Ishikawa (cell line): ENCODE measurements around the gene NOTCH1.

Experiments used
- EGR1 ChIP-seq: IDR thresholded peaks from 2 replicates; pipeline ENCODE4 v1.6.1; 2012
- EP300 ChIP-seq: IDR thresholded peaks from 2 replicates; pipeline ENCODE4 v1.6.1; 2012; ENCODE audit warnings: borderline replicate concordance
- FOXM1 ChIP-seq: IDR thresholded peaks from 2 replicates; pipeline ENCODE4 v1.6.1; 2012; ENCODE audit warnings: low read depth, borderline replicate concordance
- NFIC ChIP-seq: IDR thresholded peaks from 2 replicates; pipeline ENCODE4 v1.6.1; 2012
- RAD21 ChIP-seq: IDR thresholded peaks from 2 replicates; pipeline ENCODE4 v1.6.1; 2012; ENCODE audit warnings: low read depth
- TAF1 ChIP-seq: IDR thresholded peaks from 2 replicates; pipeline ENCODE4 v1.6.1; 2012; ENCODE audit warnings: low read depth, mild to moderate bottlenecking
- TEAD4 ChIP-seq: IDR thresholded peaks from 2 replicates; pipeline ENCODE4 v1.6.1; 2012
- YY1 ChIP-seq: IDR thresholded peaks from 2 replicates; pipeline ENCODE4 v1.6.1; 2012; ENCODE audit warnings: low read depth
- TF ChIP-seq, protein P1 (sequence below): IDR thresholded peaks from 2 replicates; pipeline ENCODE4 v1.6.1; 2012
- TF ChIP-seq, protein P2 (sequence below): IDR thresholded peaks from 2 replicates; pipeline ENCODE4 v1.6.1; 2012; ENCODE audit warnings: low read depth, mild to moderate bottlenecking
- TF ChIP-seq, protein P3 (sequence below): IDR thresholded peaks from 2 replicates; pipeline ENCODE4 v1.6.1; 2012

DNA sequence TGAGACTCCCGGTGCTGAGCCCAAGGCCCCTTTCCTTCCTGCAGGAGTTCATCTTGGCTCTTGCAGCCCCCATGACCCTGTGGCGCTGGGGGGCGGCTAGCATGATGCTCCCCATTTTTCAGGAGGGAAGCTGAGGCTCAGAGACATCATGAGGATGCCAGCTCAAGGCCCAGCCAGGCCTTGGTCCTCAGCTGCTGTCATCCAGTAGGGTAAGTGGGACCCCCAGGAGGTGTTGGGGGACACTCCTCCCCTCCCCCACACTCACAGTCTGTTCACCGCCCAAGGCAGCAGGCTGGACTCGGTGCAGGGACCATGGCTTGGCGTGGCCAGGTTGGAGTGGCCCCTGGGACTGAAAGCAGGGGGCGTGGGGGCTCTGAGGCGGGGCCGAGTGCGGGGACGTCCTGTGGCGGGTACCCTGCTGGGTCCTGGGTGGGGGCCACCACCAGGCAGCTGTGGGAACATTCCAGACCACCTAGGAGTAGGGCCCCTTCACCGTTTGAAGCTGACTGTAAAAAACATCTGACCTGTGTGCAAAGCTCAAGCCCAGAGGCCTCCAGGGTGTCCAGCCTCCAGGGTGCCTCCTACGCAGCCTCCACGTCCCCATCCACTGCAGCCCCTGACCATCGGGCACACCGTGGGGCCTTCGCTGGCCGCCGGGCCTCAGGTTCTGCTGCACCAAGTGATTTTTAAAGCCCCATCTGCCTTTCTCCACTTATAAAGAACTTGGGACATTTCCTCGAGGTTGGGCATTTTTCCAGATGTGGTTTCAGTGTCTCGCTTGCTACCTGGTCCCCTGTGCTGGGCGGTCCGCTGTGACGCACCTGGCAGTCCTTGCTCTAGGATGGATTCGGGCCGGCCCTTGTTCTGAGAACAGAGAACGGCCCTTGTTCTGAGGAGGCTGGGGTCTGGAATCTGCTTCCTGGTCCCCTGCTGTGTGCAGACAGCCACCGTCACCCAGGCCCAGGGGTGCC, 3.4 kb upstream of the NOTCH1 start:
- TF ChIP-seq, protein P1, sequence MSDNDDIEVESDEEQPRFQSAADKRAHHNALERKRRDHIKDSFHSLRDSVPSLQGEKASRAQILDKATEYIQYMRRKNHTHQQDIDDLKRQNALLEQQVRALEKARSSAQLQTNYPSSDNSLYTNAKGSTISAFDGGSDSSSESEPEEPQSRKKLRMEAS: no peak
- TF ChIP-seq EP300 (no peak), YY1 (no peak), TEAD4 (no peak), FOXM1 (no peak), TAF1 (no peak), NFIC (no peak), RAD21 (no peak), EGR1 (no peak)
- TF ChIP-seq, protein P2, sequence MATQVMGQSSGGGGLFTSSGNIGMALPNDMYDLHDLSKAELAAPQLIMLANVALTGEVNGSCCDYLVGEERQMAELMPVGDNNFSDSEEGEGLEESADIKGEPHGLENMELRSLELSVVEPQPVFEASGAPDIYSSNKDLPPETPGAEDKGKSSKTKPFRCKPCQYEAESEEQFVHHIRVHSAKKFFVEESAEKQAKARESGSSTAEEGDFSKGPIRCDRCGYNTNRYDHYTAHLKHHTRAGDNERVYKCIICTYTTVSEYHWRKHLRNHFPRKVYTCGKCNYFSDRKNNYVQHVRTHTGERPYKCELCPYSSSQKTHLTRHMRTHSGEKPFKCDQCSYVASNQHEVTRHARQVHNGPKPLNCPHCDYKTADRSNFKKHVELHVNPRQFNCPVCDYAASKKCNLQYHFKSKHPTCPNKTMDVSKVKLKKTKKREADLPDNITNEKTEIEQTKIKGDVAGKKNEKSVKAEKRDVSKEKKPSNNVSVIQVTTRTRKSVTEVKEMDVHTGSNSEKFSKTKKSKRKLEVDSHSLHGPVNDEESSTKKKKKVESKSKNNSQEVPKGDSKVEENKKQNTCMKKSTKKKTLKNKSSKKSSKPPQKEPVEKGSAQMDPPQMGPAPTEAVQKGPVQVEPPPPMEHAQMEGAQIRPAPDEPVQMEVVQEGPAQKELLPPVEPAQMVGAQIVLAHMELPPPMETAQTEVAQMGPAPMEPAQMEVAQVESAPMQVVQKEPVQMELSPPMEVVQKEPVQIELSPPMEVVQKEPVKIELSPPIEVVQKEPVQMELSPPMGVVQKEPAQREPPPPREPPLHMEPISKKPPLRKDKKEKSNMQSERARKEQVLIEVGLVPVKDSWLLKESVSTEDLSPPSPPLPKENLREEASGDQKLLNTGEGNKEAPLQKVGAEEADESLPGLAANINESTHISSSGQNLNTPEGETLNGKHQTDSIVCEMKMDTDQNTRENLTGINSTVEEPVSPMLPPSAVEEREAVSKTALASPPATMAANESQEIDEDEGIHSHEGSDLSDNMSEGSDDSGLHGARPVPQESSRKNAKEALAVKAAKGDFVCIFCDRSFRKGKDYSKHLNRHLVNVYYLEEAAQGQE: no peak
- TF ChIP-seq, protein P3, sequence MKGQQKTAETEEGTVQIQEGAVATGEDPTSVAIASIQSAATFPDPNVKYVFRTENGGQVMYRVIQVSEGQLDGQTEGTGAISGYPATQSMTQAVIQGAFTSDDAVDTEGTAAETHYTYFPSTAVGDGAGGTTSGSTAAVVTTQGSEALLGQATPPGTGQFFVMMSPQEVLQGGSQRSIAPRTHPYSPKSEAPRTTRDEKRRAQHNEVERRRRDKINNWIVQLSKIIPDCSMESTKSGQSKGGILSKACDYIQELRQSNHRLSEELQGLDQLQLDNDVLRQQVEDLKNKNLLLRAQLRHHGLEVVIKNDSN: no peak
